ENCODE data around the gene DNAL1.

GRCh38 chr14:73732006-73732405 lies 87.2 kb downstream of the DNAL1 start:
- no peak for TF ChIP-seq CTCF (IDR thresholded peaks at IDR 0.05)
- TF ChIP-seq ATF1 (CRISPR knock-in tag; IDR thresholded peaks at IDR 0.05), result no peak
- no peak for TF ChIP-seq ESRRA (CRISPR knock-in tag; IDR thresholded peaks at IDR 0.05; ENCODE audit: borderline replicate concordance)
- TF ChIP-seq AFF4 (CRISPR knock-in tag; IDR thresholded peaks at IDR 0.05; ENCODE audit: borderline replicate concordance), result no peak
- TF ChIP-seq JUN (CRISPR knock-in tag; IDR thresholded peaks at IDR 0.05), result no peak
- TF ChIP-seq E2F5 (CRISPR knock-in tag; IDR thresholded peaks at IDR 0.05), result no peak
- TF ChIP-seq NR3C1 (CRISPR knock-in tag; conservative IDR thresholded peaks at IDR 0.05; ENCODE audit: low read depth), result no peak
- no peak for TF ChIP-seq ZNF138 (CRISPR knock-in tag; conservative IDR thresholded peaks at IDR 0.05)
- no peak for TF ChIP-seq ZNF219 (CRISPR knock-in tag; IDR thresholded peaks at IDR 0.05; ENCODE audit: borderline replicate concordance)
